ENCODE data around the gene SNX32. TPM values are rescaled to one million over a fixed set of nuclear protein-coding genes. Genes with fewer than 3 reads are reported as not detected.

The SNX32 gene
- total and polyA plus RNA-seq, 2 of the 13 experiments (the other 11 are each of a cell fraction or from before 2014, with no cell fraction given): 0.09 to 0.34 TPM

DNA sequence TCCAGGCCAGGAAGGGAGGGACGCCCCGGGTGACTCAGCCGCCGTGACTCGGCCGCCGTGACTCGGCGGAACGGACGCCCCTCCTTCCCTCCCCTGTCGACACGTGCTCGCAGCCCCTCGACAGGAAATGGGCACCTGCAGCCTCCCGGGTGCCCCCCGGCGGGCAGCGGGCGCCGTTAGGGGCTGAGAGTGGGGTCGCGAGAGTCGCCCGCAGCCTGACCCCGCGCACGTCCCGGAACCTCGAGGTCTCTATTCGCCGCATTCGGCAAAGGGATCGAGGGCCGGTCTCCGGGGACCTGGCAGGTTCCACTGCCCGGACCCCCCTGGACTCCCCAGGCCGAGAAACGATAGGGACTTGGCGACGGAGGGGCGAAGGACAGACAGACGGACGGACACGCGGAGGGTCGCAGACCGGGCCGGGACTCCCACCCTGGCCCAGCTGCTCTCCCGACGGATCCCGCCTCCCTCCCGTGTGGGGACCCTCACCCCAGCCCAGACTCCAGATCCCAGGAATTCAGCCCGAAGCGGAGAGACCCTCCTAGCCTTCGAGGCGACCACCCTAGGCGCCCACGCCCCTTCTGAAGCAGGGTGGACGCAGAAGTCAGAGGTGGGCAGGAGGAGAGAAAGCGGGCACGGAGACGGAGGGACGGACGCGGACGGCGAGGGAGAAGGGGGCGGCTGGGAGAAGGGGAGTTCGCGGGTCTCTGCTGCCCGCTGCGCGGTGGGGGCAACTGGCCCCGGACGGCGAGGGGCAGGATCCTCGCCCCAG is 65.8 kb downstream of the SNX32 start (continued):
- TF ChIP-seq, protein P1, sequence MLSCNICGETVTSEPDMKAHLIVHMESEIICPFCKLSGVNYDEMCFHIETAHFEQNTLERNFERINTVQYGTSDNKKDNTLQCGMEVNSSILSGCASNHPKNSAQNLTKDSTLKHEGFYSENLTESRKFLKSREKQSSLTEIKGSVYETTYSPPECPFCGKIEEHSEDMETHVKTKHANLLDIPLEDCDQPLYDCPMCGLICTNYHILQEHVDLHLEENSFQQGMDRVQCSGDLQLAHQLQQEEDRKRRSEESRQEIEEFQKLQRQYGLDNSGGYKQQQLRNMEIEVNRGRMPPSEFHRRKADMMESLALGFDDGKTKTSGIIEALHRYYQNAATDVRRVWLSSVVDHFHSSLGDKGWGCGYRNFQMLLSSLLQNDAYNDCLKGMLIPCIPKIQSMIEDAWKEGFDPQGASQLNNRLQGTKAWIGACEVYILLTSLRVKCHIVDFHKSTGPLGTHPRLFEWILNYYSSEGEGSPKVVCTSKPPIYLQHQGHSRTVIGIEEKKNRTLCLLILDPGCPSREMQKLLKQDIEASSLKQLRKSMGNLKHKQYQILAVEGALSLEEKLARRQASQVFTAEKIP (CRISPR knock-in tag; IDR thresholded peaks at IDR 0.05; ENCODE audit: borderline replicate concordance): no peak
- no peak; the same call in 1 of the 2 replicates for TF ChIP-seq ZNF850 (CRISPR knock-in tag; conservative IDR thresholded peaks at IDR 0.05)
- TF ChIP-seq, protein P2, sequence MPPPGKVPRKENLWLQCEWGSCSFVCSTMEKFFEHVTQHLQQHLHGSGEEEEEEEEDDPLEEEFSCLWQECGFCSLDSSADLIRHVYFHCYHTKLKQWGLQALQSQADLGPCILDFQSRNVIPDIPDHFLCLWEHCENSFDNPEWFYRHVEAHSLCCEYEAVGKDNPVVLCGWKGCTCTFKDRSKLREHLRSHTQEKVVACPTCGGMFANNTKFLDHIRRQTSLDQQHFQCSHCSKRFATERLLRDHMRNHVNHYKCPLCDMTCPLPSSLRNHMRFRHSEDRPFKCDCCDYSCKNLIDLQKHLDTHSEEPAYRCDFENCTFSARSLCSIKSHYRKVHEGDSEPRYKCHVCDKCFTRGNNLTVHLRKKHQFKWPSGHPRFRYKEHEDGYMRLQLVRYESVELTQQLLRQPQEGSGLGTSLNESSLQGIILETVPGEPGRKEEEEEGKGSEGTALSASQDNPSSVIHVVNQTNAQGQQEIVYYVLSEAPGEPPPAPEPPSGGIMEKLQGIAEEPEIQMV (CRISPR knock-in tag; IDR thresholded peaks at IDR 0.05; ENCODE audit: low read depth): no peak
- no peak for TF ChIP-seq HBP1 (CRISPR knock-in tag; IDR thresholded peaks at IDR 0.05; ENCODE audit: low read depth)
- peak; percentile 73; the same call in 1 of the 2 replicates for TF ChIP-seq ZFP91 (CRISPR knock-in tag; IDR thresholded peaks at IDR 0.05; ENCODE audit: borderline replicate concordance)
- no peak; the same call in 1 of the 2 replicates for TF ChIP-seq PHF20 (CRISPR knock-in tag; IDR thresholded peaks at IDR 0.05)
- TF ChIP-seq PPARG (CRISPR knock-in tag; conservative IDR thresholded peaks at IDR 0.05): peak; percentile 31; the same call in 1 of the 2 replicates
- TF ChIP-seq ZSCAN31 (CRISPR knock-in tag; IDR thresholded peaks at IDR 0.05; ENCODE audit: low read depth): 0 out of 2 replicates have a peak, but pooled peaks have one; percentile 43
- TF ChIP-seq CTCF (CRISPR knock-in tag; IDR thresholded peaks at IDR 0.05): peak; percentile 51
- no peak for TF ChIP-seq AKAP8 (CRISPR knock-in tag; IDR thresholded peaks at IDR 0.05)
- TF ChIP-seq ZSCAN12 (CRISPR knock-in tag; IDR thresholded peaks at IDR 0.05): no peak
- TF ChIP-seq ISX (CRISPR knock-in tag; conservative IDR thresholded peaks at IDR 0.05): 0 out of 2 replicates have a peak, but pooled peaks have one; percentile 25
- peak; percentile 83 for TF ChIP-seq SAP130 (CRISPR knock-in tag; IDR thresholded peaks at IDR 0.05; ENCODE audit: low read depth)
- TF ChIP-seq CBX1 (IDR thresholded peaks at IDR 0.05; ENCODE audit: low read depth): no peak
- no peak for TF ChIP-seq EP300 (IDR thresholded peaks at IDR 0.05; ENCODE audit: low read depth in 2 of 2, low read length in 2 of 2)
- TF ChIP-seq EP300 (CRISPR knock-in tag; IDR thresholded peaks at IDR 0.05; ENCODE audit: borderline replicate concordance): peak; percentile 41; the same call in 1 of the 2 replicates
- no peak; the same call in 1 of the 2 replicates for TF ChIP-seq ZBTB7A (CRISPR knock-in tag; IDR thresholded peaks at IDR 0.05)
- TF ChIP-seq ZGPAT (CRISPR knock-in tag; IDR thresholded peaks at IDR 0.05): peak; percentile 80
- no peak for TF ChIP-seq RFX3 (CRISPR knock-in tag; IDR thresholded peaks at IDR 0.05)
- no peak; the same call in 1 of the 2 replicates for TF ChIP-seq TGIF2 (CRISPR knock-in tag; IDR thresholded peaks at IDR 0.05)
